Parathyroid adenoma (tissue), 2 donors: Measurements from ENCODE around the gene MLPH.

Experiments
- H2AFZ ChIP-seq: fragments of 300-600 bp; sonication (generic); one replicate; pipeline ENCODE4 v1.7.0; 2017; ENCODE audit warnings: antibody characterized with exemption, mild to moderate bottlenecking
- H3K27ac ChIP-seq: fragments of 300-600 bp; sonication (generic); one replicate; pipeline ENCODE4 v1.7.0; 2017
- H3K27me3 ChIP-seq: fragments of 300-600 bp; sonication (generic); one replicate; pipeline ENCODE4 v1.7.0; 2017; ENCODE audit warnings: low read length; ENCODE audit not compliant: control insufficient read depth, insufficient read depth
- H3K36me3 ChIP-seq: fragments of 300-600 bp; sonication (generic); one replicate; pipeline ENCODE4 v1.7.0; 2017; ENCODE audit warnings: low read length; ENCODE audit not compliant: control insufficient read depth, insufficient read depth
- H3K4me1 ChIP-seq: fragments of 300-600 bp; sonication (generic); one replicate; pipeline ENCODE4 v1.7.0; 2017; ENCODE audit warnings: control low read depth
- H3K4me2 ChIP-seq: fragments of 300-600 bp; sonication (generic); one replicate; pipeline ENCODE4 v1.7.0; 2017; ENCODE audit warnings: low read length
- H3K4me3 ChIP-seq: fragments of 300-600 bp; sonication (generic); one replicate; pipeline ENCODE4 v1.7.0; 2017; ENCODE audit warnings: low read depth, low read length
- H3K79me2 ChIP-seq: fragments of 300-600 bp; sonication (generic); one replicate; pipeline ENCODE4 v1.7.0; 2017; ENCODE audit warnings: control low read depth
- H3K9ac ChIP-seq: fragments of 300-600 bp; sonication (generic); one replicate; pipeline ENCODE4 v1.7.0; 2017; ENCODE audit warnings: mild to moderate bottlenecking
- H3K9me3 ChIP-seq: fragments of 300-600 bp; sonication (generic); one replicate; pipeline ENCODE4 v1.7.0; 2017; ENCODE audit warnings: low read length; ENCODE audit not compliant: control insufficient read depth
- TF ChIP-seq, protein P1 (sequence below): fragments of 300-600 bp; sonication (generic); IDR thresholded peaks from one replicate; pipeline ENCODE4 v1.7.0; 2017; ENCODE audit warnings: antibody characterized with exemption, mild to moderate bottlenecking
- donor health status: primary hyperparathyroidism.

MLPH gene

GRCh38 chr2:237525559-237526157 is 38.6 kb downstream of the MLPH start:
- H3K4me3 ChIP-seq, result no peak overlapping the region
- no peak overlapping the region for H2AFZ ChIP-seq
- no peaks in the 10 kb centered on the region for H3K27me3 ChIP-seq
- TF ChIP-seq, protein P1, sequence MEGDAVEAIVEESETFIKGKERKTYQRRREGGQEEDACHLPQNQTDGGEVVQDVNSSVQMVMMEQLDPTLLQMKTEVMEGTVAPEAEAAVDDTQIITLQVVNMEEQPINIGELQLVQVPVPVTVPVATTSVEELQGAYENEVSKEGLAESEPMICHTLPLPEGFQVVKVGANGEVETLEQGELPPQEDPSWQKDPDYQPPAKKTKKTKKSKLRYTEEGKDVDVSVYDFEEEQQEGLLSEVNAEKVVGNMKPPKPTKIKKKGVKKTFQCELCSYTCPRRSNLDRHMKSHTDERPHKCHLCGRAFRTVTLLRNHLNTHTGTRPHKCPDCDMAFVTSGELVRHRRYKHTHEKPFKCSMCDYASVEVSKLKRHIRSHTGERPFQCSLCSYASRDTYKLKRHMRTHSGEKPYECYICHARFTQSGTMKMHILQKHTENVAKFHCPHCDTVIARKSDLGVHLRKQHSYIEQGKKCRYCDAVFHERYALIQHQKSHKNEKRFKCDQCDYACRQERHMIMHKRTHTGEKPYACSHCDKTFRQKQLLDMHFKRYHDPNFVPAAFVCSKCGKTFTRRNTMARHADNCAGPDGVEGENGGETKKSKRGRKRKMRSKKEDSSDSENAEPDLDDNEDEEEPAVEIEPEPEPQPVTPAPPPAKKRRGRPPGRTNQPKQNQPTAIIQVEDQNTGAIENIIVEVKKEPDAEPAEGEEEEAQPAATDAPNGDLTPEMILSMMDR, result no peak
- H3K36me3 ChIP-seq, result no peaks in the 10 kb centered on the region
- H3K9ac ChIP-seq, result no peak overlapping the region
- no peaks in the 10 kb centered on the region for H3K79me2 ChIP-seq
- no peak overlapping the region for H3K27ac ChIP-seq
- H3K9me3 ChIP-seq, result no peaks in the 10 kb centered on the region
- H3K4me1 ChIP-seq, result no peaks in the 10 kb centered on the region
- H3K4me2 ChIP-seq, result no peak overlapping the region

DNA sequence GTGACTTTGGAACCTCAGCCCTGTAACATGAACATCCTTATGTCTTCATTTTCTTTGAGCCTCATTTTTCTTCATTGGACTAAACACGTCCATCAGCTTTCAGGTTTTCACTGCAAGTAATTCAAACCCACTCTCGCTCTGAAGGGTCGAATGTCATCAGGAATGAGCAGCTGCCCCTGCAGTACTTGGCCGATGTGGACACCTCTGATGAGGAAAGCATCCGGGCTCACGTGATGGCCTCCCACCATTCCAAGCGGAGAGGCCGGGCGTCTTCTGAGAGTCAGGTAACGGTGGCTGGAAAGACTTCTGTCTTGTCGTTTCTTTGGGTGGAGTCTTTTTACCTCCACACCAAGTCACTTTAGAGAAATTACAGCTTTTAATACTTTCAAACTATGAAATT is 40.2 kb downstream of the MLPH start:
- TF ChIP-seq, protein P1, result no peak
- no peak overlapping the region for H3K9ac ChIP-seq
- no peak overlapping the region for H3K4me3 ChIP-seq
- H3K27ac ChIP-seq, result no peak overlapping the region
- H3K9me3 ChIP-seq, result no peaks in the 10 kb centered on the region
- no peaks in the 10 kb centered on the region for H3K4me1 ChIP-seq
- H3K79me2 ChIP-seq, result no peaks in the 10 kb centered on the region
- H2AFZ ChIP-seq, result no peak overlapping the region
- no peak overlapping the region for H3K4me2 ChIP-seq
- no peaks in the 10 kb centered on the region for H3K36me3 ChIP-seq
- H3K27me3 ChIP-seq, result no peaks in the 10 kb centered on the region

DNA sequence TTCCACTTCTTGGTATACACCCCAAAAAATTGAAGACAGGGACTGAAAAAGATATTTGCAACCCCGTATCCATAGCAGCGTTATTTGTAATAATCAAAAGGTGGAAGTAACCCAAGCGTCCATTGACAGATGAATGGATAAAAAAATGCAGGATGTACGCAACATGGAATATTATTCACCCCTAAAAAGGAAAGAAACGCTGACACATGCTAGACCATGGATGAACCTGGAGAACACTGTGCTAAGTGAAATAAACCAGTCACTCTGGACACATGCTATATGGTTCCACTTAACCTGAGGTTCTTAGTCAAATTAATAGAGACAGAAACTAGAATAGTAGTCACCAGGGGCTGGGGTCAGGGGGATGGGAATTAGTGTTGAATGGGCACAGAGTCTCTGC is 40.7 kb downstream of the MLPH start:
- H3K4me3 ChIP-seq, result no peak overlapping the region
- no peaks in the 10 kb centered on the region for H3K27me3 ChIP-seq
- H3K36me3 ChIP-seq, result no peaks in the 10 kb centered on the region
- no peak overlapping the region for H3K9ac ChIP-seq
- H3K4me1 ChIP-seq, result no peaks in the 10 kb centered on the region
- no peaks in the 10 kb centered on the region for H3K9me3 ChIP-seq
- no peaks in the 10 kb centered on the region for H3K79me2 ChIP-seq
- TF ChIP-seq, protein P1, result no peak
- H2AFZ ChIP-seq, result no peak overlapping the region
- H3K27ac ChIP-seq, result no peak overlapping the region
- no peak overlapping the region for H3K4me2 ChIP-seq

DNA sequence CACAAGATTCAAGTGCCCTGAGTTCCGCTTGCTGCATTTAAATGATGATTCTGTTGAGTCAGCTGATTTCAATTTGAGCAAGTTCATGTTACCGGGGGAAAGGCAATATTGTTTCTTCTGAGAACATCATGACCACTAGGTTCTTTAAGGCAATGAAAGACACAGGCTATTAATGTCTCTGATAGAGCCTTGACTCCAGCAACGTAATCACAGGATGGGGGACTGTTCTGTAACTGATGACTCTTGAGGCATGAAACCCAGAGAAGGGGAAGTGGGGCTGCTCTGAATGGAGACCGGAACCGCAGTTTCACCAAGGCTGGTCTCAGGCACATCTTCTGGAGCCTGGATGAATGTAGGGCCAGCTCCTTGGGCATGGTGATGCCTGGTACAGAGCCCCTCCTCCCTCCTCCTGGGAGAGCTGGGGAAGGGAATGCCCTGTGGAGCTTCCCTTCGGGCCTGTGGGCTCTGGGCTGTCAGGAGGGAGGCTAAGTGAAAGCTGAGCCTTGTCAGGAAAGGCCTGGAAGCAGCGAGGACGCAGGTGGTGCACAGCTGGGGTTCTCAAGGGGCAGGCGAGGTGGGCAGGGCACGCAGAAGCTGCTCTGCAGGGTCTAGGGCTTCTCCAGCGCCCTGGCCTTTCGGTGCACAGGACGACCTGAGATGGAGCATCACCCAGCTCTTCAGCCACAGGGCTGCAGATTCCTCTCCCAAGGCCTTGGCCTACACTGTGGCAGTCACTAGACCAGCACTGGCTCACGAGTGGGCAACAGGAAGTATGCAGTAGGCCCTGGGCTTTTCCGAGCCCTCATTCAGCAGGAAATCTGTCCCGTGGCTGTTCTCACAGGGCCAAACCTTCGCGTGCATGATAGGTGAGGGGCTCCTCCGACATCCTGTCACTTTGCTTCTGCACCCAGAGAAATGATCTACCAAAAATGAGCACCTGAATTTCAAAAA is 42.7 kb downstream of the MLPH start:
- Histone ChIP-seq H3K4me1 (no peaks in the 10 kb centered on the region), H3K4me2 (no peak overlapping the region), H3K79me2 (no peaks in the 10 kb centered on the region), H3K9me3 (no peaks in the 10 kb centered on the region), H3K27me3 (no peaks in the 10 kb centered on the region), H3K4me3 (no peak overlapping the region), H3K36me3 (no peaks in the 10 kb centered on the region), H3K9ac (no peak overlapping the region), H2AFZ (no peak overlapping the region), H3K27ac (no peak overlapping the region)
- TF ChIP-seq, protein P1, result no peak
